Nephron progenitor cell (in vitro differentiated cells): ENCODE data around the gene EEIG2.
A peak's percentile ranks its signal among the peaks of the same experiment; 100 is the strongest.
"Not testable (repeated sequence)": the region's sequence is repeated elsewhere in the genome, so short reads cannot be mapped to it uniquely, and the experiment has no call there.

Experiments used
- DNase-seq: peaks from one replicate; pipeline ENCODE4 v3.0.0; 2021
- H3K27ac Mint-ChIP-seq: 2 replicates; pipeline ENCODE4 v1.8.0; 2021; ENCODE audit warnings: mild to moderate bottlenecking, moderate library complexity, mixed read lengths
- H3K27me3 Mint-ChIP-seq: 2 replicates; pipeline ENCODE4 v1.8.0; 2021; ENCODE audit warnings: mild to moderate bottlenecking, low read depth, mixed read lengths; ENCODE audit not compliant: poor library complexity
- H3K36me3 Mint-ChIP-seq: 2 replicates; pipeline ENCODE4 v1.8.0; 2021; ENCODE audit warnings: low read depth, mixed read lengths
- H3K4me1 Mint-ChIP-seq: 2 replicates; pipeline ENCODE4 v1.8.0; 2021; ENCODE audit warnings: mixed read lengths
- H3K4me3 Mint-ChIP-seq: 2 replicates; pipeline ENCODE4 v1.8.0; 2021; ENCODE audit warnings: mild to moderate bottlenecking, moderate library complexity, mixed read lengths
- H3K9me3 Mint-ChIP-seq: 2 replicates; pipeline ENCODE4 v1.8.0; 2021; ENCODE audit warnings: mild to moderate bottlenecking, moderate library complexity, mixed read lengths
- TF ChIP-seq, protein P1 (sequence below): fragments of 200-600 bp; sonication (generic); IDR thresholded peaks from 2 replicates; pipeline ENCODE4 v1.5.0; 2021; ENCODE audit warnings: antibody characterized with exemption

Gene EEIG2

DNA sequence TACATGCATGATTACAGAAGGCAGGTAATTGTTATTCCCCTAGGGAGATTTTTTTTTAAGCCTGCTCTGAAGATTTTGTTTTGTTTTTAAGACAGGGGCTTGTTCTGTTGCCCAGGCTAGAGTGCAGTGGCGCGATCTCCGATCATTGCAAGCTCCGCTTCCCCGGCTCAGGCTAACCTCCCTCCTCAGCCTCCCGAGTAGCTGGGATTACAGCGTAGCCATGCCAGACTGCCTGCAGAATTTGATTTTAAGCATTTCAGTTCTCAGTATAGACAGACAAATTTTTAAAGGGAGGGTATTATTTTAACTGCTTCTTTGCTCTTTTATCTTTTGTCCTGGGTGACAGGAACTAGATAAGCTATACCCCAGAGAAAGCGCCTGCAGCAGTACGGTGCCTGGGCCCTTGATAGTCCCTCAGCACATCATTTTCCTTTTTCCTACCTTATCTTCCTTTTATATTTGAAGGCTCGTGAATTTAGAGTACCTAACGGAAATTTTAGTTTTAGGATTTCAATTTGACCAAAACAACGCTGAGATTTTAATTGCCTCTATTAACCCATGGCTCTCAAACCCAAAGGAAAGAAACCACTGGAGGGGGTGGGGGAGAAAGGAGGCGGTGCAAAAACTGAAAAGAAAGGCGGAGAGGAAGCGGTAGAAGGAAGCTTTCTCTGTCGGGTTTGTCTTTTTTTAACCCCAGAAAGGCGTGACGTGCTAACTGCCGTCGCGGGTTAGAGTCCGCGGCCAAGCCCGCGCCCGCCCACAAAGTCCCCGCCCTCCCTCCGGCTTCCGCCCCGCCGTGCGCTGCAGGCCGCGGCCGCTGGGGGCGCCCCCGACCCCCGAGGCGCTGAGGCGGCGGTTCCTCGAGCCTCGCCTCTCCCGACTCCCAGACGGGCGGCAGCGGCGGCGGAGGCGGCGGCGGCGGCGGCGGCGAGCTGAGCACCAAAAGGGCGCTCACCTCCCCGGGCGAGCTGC, at the start of gene EEIG2:
EEIG2 (plus strand) TSS at position 886 of the 972 bp plus-strand sequence. CDS start 329 bp downstream, outside the sequence.
- no peak within 1 kb of the TSS for H3K27ac Mint-ChIP-seq
- H3K4me1 Mint-ChIP-seq = peaks cover 9% of the 10 kb centered on the region
- DNase-seq = peak; percentile 92
- TF ChIP-seq, protein P1, sequence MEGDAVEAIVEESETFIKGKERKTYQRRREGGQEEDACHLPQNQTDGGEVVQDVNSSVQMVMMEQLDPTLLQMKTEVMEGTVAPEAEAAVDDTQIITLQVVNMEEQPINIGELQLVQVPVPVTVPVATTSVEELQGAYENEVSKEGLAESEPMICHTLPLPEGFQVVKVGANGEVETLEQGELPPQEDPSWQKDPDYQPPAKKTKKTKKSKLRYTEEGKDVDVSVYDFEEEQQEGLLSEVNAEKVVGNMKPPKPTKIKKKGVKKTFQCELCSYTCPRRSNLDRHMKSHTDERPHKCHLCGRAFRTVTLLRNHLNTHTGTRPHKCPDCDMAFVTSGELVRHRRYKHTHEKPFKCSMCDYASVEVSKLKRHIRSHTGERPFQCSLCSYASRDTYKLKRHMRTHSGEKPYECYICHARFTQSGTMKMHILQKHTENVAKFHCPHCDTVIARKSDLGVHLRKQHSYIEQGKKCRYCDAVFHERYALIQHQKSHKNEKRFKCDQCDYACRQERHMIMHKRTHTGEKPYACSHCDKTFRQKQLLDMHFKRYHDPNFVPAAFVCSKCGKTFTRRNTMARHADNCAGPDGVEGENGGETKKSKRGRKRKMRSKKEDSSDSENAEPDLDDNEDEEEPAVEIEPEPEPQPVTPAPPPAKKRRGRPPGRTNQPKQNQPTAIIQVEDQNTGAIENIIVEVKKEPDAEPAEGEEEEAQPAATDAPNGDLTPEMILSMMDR = peak; percentile 53
- no peaks in the 10 kb centered on the region for H3K9me3 Mint-ChIP-seq
- peak within 1 kb of the TSS; percentile 97 for H3K4me3 Mint-ChIP-seq
- H3K36me3 Mint-ChIP-seq = no peaks in the 10 kb centered on the region
- H3K27me3 Mint-ChIP-seq = peaks cover 3% of the 10 kb centered on the region

DNA sequence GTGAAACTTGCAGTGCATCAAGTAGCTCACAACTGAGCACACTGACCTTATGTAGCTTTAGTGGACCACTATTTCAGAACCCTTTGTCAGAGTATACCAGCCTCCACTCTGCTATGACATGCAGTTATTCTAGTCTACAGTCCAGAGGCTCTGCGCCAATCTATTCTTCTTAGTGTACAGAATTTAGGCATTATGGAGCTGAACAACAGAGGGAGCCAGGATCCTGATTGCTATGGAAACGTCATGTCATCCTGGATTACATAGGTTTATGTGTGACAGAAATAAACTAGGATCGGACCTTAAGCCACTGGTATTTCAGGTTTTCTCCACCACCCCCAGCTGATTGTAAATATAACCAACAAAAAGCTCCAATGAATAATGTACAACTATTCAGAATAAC, 48.1 kb upstream of the EEIG2 start:
- TF ChIP-seq, protein P1 = no peak
- Mint-ChIP-seq H3K27me3 (peaks cover 3% of the 10 kb centered on the region), H3K4me1 (no peaks in the 10 kb centered on the region), H3K27ac (no peak overlapping the region), H3K36me3 (no peaks in the 10 kb centered on the region), H3K4me3 (no peak overlapping the region), H3K9me3 (no peaks in the 10 kb centered on the region)
- no peak for DNase-seq

DNA sequence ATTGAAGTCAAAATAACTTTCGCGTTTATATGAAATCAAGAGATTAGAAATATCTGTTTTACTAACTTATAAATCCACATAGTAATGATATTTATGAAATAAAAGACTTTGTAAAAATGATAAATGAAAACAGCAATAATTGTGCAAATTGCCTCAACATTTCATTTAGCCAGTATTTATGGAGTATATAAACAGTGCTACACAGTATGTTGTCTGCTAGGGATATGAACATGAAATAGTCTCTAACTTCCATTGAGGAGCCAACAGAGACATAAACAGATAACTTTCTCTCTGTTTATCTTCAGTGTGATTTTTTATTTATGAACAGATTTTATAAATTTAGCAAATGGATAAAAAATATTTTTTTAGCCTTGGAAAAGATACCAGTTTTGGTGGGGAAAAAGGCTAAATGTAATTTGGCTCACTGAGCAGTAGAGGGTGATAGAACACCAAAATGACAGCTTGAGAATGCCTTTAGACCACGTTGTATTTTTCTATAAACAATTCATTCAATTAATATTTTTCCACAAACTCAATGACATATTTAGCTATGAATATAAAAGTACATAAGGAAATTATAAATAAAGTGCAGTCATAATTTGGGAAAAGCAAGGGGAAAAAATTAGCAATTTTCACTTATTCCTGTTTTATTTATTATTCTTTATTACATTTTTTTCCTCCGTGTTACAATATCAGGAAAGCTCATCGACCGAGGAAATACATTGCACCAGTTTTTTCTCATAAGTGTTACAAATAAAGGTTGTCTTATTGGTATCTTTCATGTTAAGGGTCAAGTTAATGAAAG, 47.5 kb upstream of the EEIG2 start:
- no peak for DNase-seq

DNA sequence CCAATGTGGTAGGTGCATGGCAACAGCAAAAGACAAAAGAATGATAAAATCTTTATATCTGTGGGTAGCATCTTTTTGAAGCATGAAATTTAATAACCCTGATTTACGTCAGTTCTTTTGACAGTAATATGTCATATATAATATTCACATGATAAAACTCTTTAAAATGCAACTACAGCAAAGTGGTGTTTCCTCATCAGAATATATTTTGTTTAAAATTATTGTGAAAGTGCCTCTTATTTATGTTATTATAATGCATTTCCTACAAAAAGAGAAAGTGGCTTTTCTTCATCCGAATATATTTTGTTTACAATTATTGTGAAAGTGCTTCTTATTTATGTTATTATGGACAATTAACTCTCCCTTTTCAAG, 46.9 kb upstream of the EEIG2 start:
- Mint-ChIP-seq H3K36me3 (no peaks in the 10 kb centered on the region), H3K27me3 (peaks cover 3% of the 10 kb centered on the region), H3K9me3 (no peaks in the 10 kb centered on the region), H3K4me3 (no peak overlapping the region), H3K27ac (no peak overlapping the region), H3K4me1 (no peaks in the 10 kb centered on the region)
- no peak for DNase-seq
- TF ChIP-seq, protein P1 = no peak

More for the DNA sequence above, 47.5 kb upstream of the EEIG2 start:
- TF ChIP-seq, protein P1 = peak; percentile 83
- Mint-ChIP-seq H3K9me3 (no peaks in the 10 kb centered on the region), H3K4me1 (no peaks in the 10 kb centered on the region), H3K27ac (no peak overlapping the region), H3K27me3 (peaks cover 3% of the 10 kb centered on the region), H3K4me3 (no peak overlapping the region), H3K36me3 (no peaks in the 10 kb centered on the region)

DNA sequence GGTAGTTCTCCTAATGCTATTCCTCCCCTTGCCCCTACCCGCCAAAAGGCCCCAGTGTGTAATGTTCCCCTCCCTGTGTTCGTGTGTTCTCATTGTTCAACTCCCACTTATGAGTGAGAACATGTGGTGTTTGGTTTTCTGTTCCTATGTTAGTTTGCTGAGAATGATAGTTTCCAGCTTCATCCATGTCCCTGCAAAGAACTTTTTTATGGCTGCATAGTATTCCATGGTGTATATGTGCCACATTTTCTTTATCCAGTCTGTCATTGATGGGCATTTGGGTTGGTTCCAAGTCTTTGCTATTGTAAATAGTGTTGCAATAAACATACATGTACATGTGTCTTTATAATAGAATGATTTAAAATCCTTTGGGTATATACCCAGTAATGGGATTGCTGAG, 46.0 kb upstream of the EEIG2 start:
- H3K4me3 Mint-ChIP-seq, H3K4me1 Mint-ChIP-seq, H3K36me3 Mint-ChIP-seq, H3K27ac Mint-ChIP-seq, H3K27me3 Mint-ChIP-seq, DNase-seq, H3K9me3 Mint-ChIP-seq: not testable (repeated sequence)

DNA sequence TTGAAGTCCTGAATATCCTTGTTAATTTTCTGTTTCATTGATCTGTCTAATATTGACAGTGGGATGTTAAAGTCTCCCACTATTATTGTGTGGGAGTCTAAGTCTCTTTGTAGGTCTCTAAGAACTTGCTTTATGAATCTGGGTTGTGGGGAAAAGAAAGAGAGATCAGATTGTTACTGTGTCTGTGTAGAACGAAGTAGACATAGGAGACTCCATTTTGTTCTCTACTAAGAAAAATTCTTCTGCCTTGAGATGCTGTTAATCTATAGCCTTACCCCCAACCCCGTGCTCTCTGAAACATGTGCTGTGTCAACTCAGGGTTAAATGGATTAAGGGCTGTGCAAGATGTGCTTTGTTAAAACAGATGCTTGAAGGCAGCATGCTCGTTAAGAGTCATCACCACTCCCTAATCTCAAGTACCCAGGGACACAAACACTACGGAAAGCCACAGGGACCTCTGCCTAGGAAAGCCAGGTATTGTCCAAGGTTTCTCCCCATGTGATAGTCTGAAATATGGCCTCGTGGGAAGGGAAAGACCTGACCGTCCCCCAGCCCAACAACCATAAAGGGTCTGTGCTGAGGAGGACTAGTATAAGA, 42.5 kb upstream of the EEIG2 start:
- H3K4me3 Mint-ChIP-seq, H3K9me3 Mint-ChIP-seq: not testable (repeated sequence)

More for the DNA sequence above, 42.5 kb upstream of the EEIG2 start:
- not testable (repeated sequence) for H3K27ac Mint-ChIP-seq, H3K4me1 Mint-ChIP-seq, DNase-seq, H3K27me3 Mint-ChIP-seq, H3K36me3 Mint-ChIP-seq
